HG02981 (cell line): ENCODE results near the gene FOCAD.

ENCODE experiments used
- ATAC-seq: cut with Tn5 transposase; IDR thresholded peaks from one replicate; pipeline ENCODE4 v1.9.1; 2021; ENCODE audit warnings: mild to moderate bottlenecking, moderate library complexity; ENCODE audit not compliant: unreplicated experiment

FOCAD gene

GRCh38 chr9:21001581-21001980, 317.5 kb downstream of the FOCAD start:
- no peak for ATAC-seq

DNA sequence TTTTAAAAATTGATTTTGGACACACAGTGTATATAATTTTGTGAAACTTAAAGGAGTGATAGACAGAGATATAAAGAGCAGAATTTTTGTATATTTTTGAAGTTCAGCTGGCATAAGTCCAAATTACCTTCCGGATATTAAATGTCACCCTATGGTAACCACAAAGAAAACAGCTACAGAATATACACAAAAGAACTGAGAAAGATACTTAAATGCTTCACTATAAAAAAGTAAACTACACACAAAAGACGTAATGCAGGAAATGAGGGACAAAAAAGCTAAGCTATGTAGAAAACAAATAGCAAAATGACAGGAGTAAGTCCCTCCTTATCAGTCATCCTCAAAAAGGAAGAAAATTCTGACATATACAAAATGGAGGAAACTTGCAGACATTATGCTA, 318.0 kb downstream of the FOCAD start:
- no peak for ATAC-seq

DNA sequence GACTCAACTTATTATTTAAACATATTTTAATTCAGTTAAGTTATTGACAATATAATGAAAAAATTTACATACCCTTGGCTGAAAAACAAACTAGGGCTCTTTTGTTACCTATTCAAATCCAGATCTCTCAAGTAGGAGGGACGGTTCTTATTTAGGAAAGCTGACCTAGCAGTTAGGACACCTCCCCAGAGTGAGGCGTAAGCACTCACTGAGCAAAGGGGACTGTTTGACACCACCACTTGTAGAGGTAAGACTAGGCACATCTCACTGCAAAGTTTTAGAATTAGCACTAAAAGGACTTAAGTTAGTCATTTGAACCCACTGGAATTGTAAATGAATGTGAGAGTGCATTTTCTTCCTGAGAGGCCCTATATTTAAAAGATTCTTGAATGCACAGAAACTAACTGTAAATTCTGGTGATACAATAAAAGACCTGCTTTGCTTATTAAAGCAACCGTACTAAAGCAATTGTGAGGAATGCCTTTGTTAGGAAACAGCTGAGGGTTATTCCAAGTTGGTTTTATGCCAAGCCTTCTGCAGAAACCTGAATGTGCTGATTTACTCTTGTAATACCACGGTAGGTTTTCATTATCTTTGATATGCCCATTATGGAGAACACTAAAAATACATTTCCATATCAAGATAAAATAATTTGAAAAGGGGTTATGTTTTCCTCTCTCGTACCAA, 331.2 kb downstream of the FOCAD start:
- ATAC-seq, result no peak

DNA sequence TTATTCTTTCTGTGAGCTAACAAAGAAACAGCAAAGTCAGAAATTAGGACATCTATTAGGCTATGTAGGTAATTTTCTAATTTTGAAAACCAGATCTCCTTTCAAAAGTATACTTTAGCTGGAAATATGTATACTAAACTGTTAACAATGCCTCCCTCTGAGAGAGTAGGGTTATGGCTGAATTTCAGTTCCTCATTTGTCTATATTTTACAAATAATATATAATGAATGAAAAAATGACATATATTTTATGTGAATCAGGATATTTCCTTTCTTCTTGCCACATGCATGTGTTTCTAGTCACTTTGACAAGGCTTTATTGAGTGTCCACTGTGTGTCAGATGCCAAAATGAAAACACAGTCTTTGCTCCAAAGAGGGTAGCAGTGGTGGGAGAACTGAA, 331.9 kb downstream of the FOCAD start:
- no peak for ATAC-seq

GRCh38 chr9:21016701-21017491, 332.8 kb downstream of the FOCAD start:
- no peak for ATAC-seq

GRCh38 chr9:21018177-21018576, 334.1 kb downstream of the FOCAD start:
- ATAC-seq, result no peak

DNA sequence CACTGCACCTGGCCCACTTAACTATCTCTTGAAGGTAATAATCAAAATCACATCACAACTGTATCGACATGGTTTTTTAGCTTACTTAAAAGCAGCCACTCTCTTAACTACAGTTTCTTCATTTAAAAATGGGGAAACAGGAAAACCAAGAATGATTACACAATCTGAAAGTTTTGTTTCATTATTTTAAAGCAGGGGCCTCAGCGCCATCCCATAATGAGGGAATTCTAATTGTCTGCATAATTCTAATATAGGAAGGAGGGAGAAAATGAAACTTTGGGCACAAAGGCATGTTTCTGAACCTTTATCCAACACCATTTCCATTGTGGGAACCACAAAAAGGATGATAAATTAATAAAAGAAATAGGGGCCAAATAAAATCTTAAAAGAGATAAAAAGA, 339.8 kb downstream of the FOCAD start:
- ATAC-seq, result no peak

DNA sequence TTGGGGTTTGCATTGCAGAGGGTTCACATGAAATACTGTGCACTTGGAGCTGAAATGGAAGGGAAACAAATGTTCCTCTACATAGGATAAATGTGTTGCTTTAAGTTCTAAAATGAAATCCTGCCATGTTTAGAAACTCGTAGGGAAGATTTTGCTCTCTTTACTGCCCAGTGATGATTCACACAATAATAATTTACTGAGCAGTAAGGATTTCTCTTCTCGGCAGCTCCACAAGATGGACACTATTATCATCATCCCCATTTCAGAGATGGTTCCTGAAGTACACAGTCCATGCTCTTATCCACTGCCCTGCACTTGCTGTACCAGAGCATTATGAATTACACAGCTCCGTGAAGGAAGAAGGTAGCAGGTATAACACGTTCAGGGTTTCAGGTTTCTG, 343.2 kb downstream of the FOCAD start:
- ATAC-seq, result no peak

DNA sequence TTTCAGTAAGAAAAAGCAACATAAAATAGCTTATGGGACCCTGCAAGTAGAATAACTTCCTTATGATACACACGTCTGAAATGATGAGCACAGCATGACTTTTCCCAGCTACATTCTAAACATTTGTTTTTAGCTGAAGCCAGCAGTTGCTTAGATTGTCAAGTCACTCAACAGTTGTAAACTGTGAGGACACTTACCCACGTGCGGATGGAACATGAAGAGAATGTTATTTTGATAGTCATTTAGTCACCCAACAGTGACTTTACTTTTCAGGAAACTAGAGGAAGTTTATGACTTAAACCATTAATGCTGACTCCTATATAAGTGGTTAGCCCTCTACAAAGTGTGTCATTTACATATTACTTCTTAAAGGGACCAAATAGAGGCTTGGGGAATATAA, 344.4 kb downstream of the FOCAD start:
- ATAC-seq, result no peak

DNA sequence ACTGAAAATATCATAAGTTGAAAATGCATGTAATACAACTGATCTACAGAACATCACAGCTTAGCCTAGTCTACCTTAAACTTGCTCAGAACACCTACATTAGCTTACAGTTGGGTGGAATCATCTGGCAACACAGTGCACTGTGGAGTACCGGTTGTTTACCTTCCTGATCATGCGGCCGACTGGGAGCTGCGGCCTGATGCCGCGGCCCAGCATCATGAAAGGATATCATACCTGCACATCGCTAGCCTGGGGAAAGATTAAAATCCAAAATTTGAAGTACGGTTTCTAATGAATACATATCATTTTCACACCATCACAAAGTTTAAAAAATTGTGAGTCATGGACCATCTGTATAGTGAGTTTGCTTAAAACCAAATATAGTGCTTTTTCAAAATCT, 345.6 kb downstream of the FOCAD start:
- no peak for ATAC-seq

GRCh38 chr9:21030389-21031035, 346.5 kb downstream of the FOCAD start:
- ATAC-seq, result peak; percentile 87

DNA sequence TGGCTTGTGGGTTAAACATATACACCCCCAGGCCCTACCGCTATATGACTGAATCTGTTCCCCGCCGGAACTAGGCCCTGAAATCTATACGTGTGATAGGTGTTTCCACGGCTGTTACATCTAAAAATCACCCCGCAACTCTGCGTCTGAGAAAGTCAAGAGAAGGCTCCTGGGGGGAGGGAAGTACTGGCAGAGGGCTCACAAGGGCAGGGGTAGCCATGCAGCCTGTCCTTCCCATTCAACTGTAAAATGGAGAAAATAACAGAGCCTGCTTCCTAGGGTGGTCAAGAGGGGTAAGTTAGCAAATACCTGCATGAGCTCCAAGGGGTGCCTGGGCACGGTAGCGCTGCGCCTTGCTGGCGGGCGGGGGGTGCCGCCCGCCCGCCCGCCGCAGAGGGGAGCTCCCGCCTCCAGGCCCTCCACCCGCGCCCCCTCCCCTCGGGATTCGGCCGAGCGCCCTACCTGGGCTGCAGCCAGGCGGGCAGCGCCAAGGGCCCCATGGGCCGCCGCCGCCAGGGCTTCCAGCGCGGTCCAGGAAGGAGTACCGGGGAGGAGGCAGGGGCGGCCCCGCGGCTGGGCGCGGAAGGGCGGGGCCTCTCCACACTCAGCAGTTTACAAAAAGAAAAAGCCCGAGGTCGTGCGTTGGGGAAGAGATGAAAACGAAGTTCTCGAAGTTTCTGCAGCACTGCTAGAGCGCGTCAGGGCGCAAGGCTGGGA, 347.2 kb downstream of the FOCAD start, which contains the start of gene HACD4:
Gene HACD4 (minus strand): TSS at position 550 of the 717 bp plus-strand sequence. CDS start 50 bp downstream, at position 500.
- peak; percentile 58 for ATAC-seq

- no peak for ATAC-seq
Observed at GRCh38 chr9:21031808-21032183, 347.7 kb downstream of the FOCAD start.

GRCh38 chr9:21037278-21037677, 353.2 kb downstream of the FOCAD start:
- no peak for ATAC-seq

DNA sequence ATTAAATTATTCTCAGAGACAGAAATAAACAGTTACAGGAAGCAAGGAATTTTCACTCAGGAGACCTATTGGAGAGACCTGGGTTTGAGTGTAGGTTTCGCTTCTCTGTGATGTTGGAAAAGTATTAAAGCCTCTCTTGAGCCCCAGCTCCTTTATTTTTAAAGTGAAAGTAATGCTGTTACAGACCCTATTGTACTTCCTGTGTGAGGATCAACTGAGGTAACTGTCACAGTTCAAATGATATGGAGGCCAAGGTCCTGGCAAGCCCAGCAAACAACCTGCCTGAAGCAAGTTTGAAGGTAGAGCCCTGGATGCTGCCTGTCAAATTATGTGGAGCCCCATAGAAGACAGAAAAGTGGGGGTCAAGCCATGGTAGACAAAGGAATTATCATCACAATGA, 355.2 kb downstream of the FOCAD start:
- no peak for ATAC-seq

GRCh38 chr9:21042466-21042865, 358.4 kb downstream of the FOCAD start:
- ATAC-seq, result no peak

DNA sequence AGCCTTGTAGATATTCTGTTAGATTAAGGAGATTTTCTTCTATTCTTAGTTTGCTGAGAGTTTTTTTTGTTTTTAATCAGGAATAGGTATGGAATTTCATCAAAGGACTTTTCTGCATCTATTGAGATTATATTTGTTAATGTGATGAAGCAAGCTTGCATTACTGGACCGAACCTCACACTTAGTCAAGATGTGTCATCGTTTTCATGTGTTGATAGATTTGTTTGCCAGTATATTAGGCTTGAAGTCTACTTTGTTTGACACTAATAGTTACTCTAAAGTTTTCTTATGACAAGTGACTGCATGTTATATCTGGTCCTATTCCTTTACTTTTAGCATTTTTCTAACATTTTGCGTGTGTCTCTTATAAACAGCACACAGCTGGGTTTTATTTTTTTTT, 359.8 kb downstream of the FOCAD start:
- ATAC-seq, result no peak
